TTC549 (cell line): ENCODE measurements around the gene CCDC194.

Source experiments
- FAIRE-seq: peaks from 2 replicates; lab custom pipeline; 2012; peaks lifted over from hg19 to GRCh38; lab: Jason Lieb, UNC

The CCDC194 gene

DNA sequence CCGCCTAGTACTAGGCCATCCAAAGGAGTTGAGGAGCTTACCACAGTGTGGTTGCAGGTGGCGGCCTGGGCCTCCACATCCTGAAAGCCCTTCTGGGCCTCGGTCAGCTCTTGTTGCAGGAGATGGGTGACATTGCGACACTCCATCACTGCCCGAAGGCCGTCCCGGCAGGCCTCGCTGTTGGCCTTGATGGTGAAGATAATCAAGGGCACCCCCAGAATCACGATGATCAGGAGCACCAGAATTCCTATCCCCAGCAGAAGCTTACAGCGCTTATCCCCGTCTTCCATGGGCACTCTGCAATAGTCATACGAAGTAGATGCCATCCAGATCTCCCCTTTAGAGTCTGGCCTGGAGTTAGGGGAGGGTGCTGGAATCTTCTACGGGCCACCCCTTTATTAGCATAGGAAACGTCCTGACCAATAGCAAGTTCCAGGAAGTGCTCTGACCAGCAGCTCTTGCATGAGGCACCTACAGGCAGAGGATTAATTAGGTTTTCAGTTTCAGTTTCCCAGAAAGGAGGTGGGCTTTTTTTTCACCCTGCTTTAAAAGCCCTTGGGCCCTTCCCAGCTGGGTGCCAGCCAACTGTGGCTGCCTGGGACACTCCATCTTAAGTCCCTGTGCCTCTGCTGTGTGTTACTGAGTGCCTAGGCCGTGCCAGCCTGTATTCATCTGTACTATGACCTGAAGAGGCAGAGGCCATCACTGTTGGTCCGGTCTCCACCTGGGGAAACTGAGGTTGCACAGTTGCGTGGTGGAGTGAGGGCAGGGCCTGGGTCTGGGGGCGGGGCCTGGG is 11.5 kb upstream of the CCDC194 start, which contains the start of gene BST2:
Gene BST2, minus strand, starts transcription at position 381 of the 796 bp plus-strand sequence. Its CDS starts 55 bp downstream, at position 326.
- no peak for FAIRE-seq

DNA sequence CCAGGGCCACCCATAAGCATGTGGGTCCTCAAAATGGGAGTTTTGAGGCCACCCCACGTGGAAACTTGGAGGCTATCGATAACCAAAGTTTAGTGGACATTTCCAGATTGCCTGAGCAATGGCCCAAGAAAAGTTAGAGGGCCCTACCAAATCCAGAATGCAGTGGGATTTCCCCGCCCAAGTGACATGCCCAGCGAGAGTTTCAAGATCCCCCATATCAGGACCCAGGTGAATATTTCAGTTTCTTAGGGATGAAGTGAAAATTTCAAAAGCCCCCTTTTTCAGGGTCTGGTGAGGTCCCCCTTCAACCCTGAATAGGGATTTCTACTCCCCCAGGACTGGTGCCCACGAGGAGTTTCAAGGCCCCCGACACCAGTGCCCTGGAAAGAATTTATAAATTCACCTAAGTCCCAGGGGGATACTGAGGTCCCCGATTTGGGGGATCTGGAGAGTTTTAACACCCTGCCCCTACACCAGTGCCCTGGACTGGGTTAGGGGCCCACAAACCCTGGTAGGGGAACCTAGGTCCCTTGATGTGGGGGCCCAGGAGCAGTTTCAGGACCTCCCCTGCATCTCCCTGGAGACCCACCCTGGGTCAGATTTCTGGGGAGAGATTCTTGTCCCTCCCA is 10.7 kb upstream of the CCDC194 start:
- no peak for FAIRE-seq

DNA sequence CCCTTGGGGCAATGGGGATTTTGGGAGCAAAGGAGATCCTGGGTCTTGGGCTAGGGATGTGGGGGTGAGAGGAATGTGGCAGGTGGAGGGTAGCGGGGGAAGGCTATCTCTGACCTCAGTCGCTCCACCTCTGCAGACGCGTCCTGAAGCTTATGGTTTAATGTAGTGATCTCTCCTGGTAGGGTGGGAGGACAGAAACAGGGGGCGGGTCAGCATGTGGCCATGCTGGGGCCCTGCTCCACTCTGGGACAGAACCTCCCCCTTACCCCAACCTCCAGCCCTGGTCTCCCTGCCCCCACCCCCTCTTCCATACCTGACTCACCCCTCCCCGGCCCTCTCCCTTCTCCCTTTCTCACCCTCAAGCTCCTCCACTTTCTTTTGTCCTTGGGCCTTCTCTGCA is 10.0 kb upstream of the CCDC194 start:
- no peak for FAIRE-seq

DNA sequence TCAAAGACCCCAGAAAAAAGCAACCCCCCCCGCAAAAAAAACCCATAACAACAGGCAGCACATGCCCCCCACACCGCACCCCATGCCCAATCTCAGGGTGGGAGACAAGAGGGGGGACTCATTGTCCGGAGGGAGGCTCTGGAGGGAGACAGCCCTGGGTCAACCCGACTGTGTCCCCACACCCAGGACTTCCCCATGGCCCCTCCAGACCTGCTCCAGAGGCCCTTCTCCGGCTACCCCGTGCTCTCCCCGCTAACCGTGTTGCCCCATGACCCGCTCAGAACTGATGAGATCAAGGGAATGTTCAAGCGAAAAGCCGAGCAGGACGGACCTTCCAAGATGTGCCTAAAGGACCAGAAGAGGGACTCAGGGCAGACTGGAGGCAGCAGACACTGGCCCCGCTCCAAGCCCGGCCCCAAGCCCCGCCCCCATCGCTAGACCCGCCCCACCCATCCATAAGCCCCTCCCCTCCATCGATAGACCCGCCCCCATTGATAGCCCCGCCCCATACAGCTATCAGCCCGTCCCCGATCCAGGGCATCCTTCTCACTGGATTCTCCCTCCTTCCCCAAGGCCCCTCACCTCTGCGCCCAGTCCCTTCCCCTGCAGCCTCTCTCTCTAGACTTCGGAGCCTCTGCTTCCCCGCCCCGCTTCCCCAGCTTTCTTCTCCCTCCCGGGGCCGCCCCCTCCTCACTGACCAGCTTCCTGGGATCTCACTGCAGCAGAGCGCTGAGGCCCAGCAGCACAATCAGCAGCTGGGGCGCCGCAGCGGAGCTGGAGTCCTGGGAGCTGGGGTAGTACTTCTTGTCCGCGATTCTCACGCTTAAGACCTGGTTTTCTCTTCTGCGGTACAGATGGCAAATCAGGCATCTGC is 9.2 kb upstream of the CCDC194 start:
- FAIRE-seq = no peak

DNA sequence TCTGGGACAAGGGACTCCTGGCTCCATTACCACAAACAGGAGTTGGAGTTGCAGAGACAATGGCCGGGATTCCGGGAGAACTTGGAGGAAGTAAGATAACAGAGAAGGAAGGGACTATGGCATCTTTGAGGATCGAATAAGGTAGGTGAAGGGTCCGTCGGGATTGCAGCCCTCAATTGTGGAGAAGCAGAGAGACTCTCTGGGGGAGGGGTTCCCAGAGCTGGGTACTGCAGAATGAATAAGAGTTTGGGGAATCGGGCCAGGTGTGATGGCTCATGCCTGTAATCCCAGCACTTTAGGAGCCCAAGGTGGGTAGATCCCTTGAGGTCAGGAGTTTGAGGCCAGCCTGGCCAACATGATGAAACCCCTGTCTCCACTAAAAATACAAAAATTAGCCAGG is 7.6 kb upstream of the CCDC194 start:
- no peak for FAIRE-seq

DNA sequence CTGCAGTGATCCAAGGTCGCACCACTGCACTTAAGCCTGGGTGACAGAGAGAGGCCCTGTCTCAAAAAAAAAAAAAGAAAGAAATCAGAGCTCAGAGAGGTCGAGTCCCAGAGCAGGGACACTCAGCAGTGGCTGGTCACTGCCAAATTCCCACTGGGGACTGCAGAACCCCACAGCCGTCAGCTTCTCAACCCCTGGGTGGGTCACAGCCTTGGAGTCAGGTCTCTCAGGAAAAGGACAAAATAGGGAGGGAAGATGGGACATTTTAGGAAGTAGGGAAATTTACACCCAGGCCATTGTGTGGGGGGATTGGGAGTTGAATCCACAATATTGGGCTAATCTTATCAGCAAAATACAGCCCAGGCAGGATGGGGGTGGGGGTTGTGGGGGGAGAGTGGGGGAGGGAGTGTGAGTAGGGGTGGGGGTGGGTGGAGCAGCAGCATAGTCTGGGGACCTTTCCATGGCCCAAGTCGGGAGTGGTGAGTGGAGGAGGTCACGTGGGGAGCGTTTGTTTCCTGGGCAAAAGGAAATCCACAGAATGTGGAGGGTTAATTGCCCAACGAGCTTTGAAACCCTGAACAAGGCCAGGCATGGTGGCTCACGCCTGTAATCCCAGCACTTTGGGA is 5.0 kb upstream of the CCDC194 start:
- no peak for FAIRE-seq

DNA sequence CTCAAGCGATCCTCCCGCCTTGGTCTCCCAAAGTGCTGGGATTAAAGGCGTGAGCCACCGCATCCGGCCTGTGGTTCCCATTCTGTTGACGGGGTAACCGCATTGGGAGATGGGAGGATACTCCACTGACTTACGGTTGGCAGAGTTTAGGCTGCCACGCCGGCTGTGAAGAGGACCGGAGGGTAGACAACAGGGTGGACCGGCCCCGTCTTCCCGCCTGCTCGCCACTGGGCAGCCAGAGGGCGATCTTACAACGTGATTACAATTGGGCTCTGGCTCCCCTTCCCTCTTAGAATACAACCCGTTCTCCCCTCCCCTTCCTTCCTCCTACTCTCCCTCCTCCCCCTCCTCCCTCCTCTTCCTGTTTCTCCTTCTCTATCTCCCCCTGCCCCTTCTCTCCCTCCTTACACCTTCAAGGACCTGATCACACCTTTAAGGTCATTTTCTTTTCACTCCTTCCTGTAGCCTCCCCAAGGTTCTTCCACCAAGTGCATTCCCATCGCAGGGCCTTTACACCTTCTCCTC is 957 bp upstream of the CCDC194 start:
- FAIRE-seq = no peak

DNA sequence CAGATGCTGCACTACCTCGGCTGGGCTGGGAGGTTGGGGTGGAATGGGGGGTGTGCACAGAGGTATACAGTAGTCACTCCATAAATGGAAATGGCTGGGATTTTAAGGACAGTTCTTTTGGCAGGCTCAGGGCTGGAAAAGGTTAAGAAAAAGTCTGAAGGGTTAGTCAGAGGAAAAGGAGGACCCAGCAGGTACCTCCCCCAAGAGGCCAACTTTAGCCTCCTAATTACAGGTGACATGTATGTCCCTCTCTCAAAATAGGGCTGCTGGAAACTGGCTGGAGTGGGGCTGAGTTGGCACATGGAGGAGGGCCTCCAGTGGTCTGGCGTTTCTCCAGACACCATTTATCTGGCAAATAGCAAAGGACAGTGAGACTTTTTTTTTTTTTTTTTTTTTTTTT is 994 bp downstream of the CCDC194 start:
- no peak for FAIRE-seq

DNA sequence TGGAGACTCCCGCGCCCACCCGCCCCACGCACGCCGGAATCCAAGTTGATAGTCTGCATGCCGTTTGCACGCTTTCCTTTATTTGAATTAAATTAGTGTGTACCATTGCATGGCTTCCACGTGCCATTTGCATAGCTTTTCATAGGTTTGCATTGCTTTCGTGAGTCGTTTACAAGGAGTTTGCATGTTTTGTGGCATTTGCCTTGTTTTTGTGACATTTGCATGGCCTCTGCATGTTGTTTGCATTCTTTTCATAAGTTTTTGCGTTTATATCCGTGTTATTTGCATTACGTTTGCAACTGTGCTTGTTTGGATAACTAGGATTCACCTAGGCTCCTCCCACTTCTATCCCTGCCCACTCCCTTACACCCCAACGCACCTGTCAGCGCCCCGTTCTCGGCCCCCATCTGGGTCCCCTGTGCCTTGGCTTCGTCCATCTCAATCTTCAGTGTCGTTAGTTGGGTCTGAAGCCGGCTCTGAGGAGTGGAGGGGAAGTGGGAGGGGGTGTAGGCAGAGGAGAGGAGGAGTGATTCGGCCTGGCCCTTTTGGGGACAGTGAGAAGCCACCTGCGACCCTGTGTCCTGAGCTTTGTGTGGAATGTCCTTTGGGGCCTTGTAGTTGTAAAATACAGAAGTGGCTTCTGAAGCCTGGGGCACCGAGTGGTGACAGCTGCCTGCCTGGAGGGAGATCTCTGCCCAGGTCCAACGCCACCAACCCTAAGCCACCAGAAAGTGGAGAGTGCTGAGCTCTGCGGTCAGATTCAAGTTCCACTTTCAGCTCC is 2.4 kb downstream of the CCDC194 start:
- no peak for FAIRE-seq

DNA sequence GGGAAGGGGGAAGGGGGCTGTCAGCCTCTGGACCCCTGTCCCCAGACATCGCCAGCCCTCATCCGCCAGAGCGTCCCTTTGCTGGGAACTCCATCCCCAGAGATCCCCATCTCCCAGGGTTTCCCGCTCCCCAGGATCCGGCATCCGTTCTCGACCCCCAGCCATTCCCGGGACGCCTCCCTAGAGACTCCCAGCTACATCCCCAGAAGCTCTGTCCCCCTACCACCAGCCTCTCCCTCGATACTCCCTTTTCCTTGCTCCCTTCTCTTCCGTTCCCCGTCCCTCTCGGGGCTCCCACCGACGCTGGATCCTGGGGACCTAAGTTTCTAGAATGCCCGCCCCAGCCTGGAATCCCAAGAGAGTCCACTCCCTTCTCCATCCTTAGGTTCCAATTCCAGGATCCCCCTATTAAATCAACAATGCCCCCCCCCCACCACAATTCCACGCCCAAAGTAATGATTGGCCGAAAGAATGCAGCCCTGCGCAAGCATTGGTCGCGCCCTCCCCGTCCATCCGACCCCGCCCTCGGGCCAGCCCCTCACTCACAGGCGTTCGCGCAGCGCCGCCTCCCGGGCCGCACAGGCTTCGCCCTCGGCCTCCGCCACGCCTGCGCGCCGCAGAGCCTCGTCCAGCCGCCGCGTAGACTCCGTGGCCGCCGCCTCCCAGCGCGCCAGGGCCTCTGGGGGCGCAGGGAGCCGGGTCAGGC is 3.2 kb downstream of the CCDC194 start:
- no peak for FAIRE-seq

DNA sequence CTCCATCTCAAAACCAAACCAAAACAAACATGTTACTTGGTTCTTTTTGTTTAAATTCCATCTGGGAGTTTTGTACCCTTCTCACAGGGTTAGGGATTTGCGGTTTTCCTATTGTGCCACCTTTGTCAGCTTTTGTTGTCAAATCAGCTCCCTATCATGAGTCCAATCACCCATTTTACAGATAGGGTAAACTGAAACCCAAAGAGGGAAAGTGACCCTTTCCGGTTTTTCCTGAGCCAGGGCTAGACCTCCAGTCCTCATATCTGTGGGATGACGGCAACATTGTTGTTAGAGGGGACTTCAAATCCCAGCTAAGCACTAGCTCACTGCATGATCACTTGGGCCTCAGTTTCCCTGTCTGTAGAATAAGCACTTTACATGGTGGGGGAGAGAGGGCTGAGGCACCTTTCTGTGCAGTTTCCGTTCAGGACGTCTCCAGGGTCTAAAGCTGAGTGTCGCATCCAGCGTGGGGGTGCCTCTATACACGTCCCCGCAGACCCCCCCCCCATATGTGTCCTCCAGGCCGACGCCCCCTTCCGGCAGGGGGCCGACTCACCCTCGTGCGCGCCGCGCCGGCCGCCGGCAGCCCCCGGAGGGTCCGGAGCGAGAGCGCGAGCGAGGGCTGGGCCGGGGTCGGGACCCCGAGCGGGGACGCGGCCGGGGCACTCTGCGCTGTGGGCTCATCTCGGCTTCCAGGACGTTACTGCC is 3.9 kb downstream of the CCDC194 start:
- no peak for FAIRE-seq

DNA sequence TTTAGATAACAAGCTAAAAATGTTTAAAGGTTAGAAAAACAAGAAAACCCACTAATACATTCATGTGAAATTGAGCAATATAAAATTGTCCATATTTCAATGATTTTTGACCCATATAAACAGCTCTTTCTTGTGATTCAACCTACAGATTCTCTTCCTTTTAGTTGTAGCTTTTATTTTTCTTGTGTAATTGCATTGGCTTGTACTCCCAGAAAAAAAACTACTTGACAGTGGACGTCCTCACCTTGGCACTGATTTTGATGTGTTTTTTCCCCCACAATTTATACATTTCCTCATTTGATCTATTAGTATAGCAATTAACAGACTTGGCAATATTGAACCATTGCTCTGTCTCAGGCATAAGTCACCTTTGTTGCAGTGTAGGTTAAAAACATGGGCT is 4.7 kb downstream of the CCDC194 start:
- FAIRE-seq = no peak

DNA sequence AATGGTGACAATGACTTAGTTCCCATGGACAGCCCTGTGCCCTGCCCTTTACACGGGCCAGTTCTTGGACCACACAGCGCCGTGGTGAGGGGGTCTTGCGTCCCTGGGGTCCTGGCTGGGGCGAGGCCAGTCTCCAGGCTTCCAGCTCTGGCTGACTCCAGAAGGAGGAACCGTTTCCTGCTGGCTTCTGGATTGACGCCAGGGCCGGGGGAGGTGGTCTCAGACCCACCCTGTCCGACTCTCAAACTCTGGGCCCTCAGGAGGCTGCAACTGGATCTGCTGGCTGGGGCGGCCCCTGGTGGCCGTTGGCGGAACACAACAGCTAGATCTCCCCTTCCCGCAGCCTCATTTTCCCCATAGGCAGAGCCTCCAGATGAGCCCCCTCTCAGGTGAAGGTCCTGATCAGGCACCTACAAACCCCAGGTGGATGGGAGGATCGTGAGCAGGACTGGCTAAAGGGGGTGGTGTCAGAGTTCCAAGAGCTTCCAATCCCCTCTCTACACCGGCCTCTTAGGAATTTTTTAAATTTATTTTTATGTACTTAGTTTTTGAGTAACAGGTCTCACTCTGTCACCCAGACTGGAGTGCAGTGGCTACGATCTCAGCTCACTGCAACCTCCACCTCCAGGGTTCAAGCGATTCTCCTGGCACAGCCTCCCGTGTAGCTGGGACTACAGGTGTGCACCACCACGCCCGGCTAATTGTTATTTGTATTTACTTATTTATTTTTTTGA is 8.0 kb downstream of the CCDC194 start:
- no peak for FAIRE-seq

DNA sequence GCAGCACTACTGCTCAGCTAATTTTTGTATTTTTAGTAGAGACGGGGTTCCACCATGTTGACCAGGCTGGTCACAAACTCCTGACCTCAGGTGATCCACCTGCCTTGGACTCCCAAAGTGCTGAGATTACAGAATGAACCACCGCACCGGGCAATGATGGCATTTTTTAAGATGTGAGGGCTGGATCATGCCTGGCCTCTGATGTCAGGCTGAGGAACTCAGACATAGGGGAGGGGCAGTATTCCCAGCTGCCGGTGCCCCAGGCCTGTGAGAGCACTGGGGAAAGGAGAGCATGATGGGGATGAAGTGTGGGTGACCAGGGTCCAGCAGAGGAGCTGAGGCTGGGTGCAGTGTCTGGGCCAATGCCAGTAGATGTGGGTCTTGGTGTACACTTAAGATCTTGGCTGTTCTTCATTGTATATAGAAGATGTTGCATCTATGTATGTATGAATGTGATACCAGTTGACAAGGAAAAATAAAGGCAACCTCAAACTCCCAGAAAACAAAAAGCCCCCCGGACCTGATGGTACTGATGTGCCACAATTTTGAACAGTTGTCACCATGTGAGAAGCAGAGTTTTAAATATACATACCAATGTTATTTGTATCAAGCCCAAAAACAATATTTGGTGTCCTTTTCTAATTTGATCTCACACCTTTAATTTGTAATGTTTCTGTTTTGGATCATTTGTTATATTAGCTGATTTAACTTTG is 13.4 kb downstream of the CCDC194 start:
- FAIRE-seq = no peak

DNA sequence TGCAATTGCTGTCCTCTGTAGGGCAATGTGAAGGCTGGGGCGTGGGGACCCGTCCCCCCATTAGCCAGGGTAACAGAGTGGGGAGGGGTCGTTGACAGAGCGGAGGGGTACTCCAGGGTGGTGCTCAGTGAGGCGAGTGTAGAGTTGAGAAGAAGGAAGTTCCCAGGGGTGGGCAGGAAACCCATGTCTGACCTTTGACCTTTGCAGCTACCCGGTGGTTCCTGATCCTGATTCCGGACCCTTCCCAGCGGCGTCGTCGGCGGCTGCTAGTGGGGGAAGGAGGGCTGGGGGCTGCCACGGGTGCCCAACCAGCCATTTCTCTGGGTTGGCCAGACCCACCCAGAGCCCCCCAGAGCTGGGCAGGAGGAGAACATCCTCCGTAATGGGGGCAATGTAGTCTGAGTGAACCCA is 14.8 kb downstream of the CCDC194 start:
- FAIRE-seq = no peak

DNA sequence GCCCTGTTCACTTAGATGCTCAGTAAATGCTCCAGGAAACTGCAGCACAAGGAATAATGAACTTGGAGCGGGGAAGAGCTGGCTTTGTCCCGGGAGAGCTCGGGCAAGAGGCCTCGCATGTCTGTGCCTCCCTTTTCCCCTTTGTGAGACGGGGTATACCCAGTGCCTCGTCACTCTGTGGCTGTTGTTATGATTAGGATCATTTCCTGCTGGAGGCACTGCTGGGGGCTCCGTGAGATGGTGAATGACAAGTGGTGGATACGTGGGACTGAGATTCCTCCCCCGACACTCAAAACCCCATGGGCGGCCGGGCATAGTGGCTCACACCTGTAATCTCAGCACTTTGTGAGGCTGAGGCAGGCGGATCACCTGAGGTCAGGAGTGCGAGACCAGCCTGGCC is 15.7 kb downstream of the CCDC194 start:
- no peak for FAIRE-seq

DNA sequence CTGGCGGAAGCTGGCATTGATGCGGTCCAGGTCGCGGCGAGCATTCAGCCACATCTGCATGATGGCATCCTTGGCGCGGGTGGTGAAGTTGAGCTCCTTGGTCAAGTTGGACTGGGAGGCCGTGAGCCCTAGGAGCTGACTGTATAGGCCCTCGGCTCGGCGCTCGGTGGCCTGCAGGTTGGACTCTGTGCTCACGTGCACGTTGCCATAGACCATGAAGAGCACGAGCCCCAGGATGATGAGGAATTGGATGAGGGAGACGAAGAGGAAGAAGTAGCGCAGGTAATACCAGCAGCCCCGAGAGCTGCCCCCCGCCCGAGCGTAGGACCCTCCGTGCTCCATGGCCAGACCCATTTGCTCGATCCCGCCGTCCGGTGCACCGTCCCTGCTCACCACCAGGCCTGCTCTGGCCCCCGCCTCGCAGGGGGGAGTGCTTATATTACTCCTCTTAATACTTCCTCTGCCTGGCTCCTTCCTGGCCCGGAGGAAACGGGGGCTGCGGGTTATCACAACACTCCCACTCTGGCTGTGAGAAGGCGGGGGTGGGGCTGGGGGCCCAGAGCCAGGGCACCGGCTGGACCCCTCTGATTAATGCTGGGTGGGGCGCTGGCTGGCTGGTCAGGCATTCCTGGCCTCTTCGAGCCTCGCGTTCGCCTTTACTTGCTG is 16.9 kb downstream of the CCDC194 start, which contains the start of gene PLVAP:
Gene PLVAP, minus strand, starts transcription at position 408 of the 666 bp plus-strand sequence. Its CDS starts 54 bp downstream, at position 354.
- FAIRE-seq = no peak

DNA sequence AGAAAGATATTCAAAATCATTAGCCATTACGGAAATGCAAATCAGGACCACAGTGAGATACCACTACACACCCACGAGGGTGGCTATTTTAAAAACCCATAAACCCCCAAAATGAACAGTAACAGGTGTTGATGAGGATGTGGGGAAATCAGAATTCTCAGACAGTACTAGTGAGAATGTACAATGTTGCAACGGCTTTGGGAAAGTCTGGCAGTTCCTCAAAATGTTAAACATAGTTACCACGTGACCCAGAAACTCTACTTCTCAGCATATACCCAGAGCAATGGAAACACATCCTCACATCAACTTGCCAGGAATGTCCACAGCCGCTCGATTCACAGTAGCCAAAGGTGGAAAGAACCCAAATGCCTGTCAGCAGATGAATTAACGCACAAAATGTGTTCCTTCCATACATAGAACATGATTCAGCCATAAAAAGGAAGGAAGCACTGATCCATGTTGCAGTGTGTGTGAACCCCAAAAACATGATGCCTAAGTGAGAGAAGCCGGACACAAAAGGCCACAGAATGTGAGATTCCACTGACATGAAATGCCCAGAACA is 23.9 kb downstream of the CCDC194 start:
- no peak for FAIRE-seq
